ENCODE results near the gene NBEAL2.
A peak's percentile ranks its signal among the peaks of the same experiment; 100 is the strongest.

Gene NBEAL2

DNA sequence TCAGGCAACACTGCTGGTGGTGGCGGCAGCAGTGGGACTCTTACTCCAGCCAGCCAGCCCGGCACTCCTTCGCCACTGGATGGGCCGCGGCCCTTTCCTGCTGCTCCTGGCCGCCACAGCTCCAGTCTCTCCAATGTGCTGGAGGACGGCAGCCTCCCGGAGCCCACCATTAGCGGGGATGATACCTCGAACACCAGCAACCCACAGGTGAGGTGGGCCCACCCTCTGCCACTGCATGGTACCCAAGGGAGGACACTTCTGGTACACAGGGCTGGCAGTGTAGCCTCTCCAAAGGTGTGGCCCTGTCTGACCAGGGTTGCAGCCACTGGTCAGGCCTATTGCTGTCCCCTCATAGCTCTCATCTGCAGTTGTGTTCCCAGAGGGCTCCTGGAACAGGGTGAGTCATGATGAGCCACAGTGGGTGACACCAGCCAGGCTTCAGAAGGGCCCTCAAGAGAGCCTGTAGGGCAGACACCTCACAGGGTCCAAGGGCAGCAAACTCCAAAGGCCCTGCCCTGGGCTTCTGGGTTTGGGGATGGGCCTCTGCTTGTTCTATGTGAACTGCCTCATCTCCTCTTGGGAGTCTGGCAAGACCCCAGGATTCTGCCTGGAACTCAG lies 20.8 kb downstream of the NBEAL2 start:
- DNase-seq (ENCODE audit: low read depth in 2 of 2) = no peak

DNA sequence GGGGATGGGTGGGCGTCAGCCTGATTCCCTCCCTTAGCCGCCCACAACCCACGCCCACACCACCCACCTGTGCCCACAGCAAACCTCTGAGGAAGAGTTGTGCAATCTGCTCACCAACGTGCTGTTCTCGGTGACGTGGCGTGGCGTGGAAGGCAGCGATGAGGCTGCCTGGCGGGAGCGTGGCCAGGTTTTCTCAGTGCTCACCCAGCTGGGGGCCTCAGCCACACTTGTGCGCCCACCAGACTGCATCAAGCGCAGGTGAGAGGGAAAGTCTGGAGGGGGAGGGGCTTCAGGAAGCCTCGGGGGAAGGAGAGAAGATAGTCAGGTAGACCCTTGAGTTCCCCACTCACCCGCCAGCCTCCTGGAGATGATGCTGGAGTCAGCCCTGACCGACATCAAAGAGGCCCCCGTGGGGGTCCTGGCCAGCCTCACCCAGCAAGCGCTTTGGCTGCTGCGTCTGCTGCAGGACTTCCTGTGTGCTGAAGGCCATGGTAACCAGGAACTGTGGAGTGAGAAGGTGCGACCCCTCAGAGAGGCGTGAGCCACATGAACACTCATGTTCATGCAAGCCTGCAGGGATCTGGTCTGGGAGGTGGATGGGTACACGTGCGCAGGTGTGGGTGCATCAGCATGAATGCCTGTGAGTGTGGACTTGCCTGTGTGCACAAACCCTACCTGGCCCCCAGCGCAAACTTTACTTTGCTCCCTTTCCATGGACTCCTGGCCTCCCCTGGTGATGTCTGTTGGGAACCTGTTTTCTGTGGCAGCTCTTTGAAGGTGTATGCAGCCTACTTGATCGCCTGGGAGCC lies 21.7 kb downstream of the NBEAL2 start:
- no peak for DNase-seq (ENCODE audit: low read depth in 2 of 2)

DNA sequence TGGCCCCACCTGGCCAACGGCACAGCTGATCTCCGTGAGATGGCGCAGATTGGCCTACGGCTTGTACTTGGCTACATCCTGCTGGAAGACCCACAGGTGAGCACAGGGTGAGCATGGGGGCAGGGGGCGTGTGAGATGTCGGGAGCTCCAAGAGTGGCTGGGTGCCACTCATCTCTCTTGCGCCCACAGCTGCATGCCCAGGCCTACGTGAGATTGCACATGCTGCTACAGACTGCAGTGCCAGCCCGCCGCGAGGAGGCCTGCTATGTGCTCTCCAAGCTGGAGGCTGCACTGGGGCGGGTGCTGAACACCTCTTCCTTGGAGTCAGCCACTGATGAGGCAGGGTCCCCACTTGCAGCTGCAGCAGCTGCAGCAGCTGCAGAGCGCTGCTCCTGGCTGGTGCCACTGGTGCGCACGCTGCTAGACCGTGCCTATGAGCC lies 22.3 kb downstream of the NBEAL2 start:
- DNase-seq (ENCODE audit: low read depth in 2 of 2) = no peak

DNA sequence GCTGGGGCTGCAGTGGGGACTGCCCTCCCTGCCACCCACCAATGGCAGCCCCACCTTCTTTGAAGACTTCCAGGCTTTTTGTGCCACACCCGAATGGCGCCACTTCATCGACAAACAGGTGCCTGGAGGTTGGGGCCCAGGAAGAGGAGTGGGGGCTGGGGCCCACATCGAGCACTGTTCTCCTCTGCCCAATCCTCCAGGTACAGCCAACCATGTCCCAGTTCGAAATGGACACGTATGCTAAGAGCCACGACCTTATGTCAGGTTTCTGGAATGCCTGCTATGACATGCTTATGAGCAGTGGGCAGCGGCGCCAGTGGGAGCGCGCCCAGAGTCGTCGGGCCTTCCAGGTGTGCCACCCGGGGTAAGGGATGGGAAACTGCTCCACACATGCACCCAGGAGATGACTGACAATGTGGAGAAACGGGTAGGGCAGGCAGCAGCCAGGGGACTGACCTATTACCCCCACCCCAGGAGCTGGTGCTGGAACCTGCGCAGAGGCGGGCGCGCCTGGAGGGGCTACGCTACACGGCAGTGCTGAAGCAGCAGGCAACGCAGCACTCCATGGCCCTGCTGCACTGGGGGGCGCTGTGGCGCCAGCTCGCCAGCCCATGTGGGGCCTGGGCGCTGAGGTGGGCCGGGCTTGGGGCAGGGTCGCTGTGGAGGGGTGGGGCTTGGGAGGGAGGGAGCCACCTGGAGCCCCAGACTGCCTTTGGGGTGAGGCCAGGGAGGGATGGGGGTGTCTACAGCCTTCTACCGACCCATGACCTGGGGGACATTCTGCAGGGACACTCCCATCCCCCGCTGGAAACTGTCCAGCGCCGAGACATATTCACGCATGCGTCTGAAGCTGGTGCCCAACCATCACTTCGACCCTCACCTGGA lies 22.9 kb downstream of the NBEAL2 start:
- no peak for DNase-seq (ENCODE audit: low read depth in 2 of 2)

DNA sequence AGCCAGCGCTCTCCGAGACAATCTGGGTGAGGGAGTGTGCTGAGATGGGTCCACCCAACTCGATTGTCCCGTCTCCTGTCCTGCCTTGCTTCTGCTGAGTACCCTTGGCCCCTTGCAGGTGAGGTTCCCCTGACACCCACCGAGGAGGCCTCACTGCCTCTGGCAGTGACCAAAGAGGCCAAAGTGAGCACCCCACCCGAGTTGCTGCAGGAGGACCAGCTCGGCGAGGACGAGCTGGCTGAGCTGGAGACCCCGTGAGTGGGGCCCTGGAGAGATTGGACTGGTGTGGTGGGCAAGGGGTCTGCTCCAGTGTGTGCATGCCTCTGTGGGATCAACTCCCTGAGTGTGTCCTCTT lies 23.6 kb downstream of the NBEAL2 start:
- no peak for DNase-seq (ENCODE audit: low read depth in 2 of 2)

DNA sequence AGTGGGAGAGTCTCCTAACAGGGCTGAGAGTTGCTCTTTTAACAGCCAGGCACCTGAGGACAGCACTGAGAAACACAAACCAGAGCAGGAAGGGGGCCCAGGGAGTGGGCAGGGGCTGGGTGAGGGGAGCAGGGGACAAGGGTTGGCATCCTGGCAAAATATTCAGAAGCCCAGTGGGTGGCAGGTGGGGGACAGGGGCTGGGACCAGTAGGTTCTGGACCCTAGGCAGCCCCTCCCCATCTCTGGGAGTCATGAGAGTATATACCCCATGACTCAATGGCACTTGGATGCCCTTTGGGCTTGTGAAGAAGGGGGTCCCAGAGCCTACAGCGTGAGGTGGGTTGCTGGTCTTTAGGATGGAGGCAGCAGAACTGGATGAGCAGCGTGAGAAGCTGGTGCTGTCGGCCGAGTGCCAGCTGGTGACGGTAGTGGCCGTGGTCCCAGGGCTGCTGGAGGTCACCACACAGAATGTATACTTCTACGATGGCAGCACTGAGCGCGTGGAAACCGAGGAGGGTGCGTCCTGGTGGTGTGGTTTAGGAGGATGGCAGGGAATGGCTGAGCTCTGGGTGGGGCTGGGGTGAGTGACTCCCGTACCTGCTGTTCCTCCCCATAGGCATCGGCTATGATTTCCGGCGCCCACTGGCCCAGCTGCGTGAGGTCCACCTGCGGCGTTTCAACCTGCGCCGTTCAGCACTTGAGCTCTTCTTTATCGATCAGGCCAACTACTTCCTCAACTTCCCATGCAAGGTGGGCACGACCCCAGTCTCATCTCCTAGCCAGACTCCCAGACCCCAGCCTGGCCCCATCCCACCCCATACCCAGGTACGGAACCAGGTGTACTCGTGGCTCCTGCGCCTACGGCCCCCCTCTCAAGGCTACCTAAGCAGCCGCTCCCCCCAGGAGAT lies 24.2 kb downstream of the NBEAL2 start:
- DNase-seq (ENCODE audit: low read depth in 2 of 2) = no peak

DNA sequence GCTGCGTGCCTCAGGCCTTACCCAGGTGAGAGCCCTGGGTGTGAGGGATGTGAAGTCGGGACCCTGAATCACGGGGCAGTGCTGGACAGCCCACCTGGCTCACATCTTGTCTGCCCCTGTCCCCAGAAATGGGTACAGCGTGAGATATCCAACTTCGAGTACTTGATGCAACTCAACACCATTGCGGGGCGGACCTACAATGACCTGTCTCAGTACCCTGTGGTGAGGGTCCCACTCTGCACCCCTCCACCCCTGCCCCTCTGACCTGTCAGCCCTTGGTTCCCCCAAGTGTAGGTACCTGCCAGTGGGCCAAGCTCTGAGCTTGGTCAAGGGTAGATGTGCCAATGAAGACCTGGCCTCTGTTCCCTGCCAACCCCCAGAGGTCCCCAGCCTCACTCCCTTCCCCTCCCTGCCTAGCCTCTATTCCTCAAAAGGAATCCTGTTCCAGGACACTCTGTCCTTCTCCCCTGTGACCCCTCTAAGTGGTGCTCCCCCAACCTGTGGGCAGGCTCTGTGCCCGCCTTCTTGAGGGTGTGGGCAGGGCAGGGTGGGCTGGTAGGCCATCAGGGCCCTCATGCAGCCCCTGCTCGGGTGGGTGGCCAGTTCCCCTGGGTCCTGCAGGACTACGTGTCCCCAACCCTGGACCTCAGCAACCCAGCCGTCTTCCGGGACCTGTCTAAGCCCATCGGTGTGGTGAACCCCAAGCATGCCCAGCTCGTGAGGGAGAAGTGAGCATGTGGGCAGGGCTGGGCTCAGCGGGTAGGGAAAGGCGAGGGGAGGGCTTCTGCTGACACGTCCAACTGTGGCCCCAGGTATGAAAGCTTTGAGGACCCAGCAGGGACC lies 25.1 kb downstream of the NBEAL2 start:
- no peak for DNase-seq (ENCODE audit: low read depth in 2 of 2)

DNA sequence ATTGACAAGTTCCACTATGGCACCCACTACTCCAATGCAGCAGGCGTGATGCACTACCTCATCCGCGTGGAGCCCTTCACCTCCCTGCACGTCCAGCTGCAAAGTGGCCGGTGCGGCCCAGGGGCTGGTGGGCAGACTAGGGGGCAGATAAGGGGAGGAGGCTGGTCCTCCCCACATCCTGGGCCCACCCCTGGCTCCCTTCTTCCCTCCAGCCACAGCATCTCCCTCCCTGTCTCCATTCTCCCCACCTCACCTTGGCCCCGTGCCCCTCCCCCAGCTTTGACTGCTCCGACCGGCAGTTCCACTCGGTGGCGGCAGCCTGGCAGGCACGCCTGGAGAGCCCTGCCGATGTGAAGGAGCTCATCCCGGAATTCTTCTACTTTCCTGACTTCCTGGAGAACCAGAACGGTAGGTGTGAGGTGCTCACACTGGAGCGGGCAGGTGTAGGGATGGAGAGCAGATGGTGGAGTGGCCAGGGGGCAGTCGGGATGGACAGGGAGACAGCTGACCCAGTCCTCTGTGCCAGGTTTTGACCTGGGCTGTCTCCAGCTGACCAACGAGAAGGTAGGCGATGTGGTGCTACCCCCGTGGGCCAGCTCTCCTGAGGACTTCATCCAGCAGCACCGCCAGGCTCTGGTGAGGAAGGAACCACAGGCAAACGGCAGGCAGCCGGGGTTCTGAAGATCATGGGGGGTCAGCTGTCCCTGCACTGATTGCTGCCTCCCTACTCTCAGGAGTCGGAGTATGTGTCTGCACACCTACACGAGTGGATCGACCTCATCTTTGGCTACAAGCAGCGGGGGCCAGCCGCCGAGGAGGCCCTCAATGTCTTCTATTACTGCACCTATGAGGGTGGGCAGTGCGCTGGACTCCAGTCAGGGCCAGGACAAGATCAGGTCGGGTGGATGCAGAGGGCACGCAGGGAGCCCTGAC lies 26.0 kb downstream of the NBEAL2 start:
- DNase-seq (ENCODE audit: low read depth in 2 of 2) = no peak

DNA sequence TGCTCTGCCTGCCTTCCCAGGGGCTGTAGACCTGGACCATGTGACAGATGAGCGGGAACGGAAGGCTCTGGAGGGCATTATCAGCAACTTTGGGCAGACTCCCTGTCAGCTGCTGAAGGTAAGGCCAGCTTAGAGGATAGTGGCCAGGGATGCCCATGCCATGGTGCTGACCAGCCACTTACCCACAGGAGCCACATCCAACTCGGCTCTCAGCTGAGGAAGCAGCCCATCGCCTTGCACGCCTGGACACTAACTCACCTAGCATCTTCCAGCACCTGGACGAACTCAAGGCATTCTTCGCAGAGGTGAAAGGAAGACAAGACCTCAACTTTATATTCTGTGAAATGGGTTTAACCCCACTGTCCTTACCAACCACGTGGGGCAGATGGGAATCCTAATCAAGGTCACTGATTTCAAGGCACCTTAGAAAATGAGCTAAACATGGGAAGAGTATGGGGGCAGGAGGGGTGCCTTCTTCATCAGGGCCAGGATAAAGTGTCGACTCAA lies 26.7 kb downstream of the NBEAL2 start:
- no peak for DNase-seq (ENCODE audit: low read depth in 2 of 2)

DNA sequence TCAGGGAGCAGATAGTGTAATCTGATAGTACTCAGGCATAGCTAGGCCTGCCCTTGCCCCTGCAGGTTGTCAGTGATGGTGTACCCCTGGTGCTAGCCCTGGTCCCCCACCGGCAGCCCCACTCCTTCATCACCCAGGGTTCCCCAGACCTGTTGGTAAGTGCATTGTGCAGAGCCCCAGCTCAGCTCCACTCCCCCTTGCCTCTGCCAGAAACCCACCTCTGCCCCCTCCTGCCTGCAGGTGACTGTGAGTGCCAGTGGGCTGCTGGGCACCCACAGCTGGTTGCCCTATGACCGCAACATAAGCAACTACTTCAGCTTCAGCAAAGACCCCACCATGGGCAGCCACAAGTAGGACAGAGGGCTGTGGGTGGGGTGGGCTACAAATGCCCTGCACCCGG lies 27.5 kb downstream of the NBEAL2 start:
- no peak for DNase-seq (ENCODE audit: low read depth in 2 of 2)

DNA sequence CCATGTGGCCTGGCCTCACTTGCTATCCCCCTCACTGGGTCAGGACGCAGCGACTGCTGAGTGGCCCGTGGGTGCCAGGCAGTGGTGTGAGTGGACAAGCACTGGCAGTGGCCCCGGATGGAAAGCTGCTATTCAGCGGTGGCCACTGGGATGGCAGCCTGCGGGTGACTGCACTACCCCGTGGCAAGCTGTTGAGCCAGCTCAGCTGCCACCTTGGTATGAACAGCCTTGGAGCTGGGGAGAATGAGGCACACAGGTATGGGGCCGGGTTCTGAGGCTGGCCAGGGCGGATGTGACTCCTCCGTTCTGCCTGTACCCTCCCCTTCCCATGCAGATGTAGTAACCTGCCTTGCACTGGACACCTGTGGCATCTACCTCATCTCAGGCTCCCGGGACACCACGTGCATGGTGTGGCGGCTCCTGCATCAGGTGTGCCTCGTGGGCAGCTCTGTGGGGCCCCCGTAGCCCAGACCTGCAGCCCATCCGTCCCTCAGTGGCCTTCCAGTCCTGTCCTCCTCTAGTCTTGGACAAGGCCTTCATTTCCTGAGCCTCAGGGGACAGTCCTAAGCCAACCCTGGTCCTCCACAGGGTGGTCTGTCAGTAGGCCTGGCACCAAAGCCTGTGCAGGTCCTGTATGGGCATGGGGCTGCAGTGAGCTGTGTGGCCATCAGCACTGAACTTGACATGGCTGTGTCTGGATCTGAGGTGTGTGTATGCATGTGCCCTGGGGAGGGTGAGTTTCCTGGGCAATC lies 28.2 kb downstream of the NBEAL2 start:
- no peak for DNase-seq (ENCODE audit: low read depth in 2 of 2)

DNA sequence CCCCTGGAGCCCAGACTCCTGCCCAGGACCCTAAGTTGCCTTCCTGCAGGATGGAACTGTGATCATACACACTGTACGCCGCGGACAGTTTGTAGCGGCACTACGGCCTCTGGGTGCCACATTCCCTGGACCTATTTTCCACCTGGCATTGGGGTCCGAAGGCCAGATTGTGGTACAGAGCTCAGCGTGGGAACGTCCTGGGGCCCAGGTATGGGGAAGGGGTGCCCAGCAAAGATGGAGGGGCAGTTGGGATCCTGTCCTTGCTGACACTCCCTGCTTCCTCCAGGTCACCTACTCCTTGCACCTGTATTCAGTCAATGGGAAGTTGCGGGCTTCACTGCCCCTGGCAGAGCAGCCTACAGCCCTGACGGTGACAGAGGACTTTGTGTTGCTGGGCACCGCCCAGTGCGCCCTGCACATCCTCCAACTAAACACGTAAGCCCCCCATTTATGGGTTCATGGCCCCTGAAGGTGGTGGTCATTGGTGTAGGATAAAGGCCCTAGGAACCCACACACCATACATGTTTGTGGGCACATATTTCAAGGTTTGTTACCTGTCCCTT lies 28.8 kb downstream of the NBEAL2 start:
- no peak for DNase-seq (ENCODE audit: low read depth in 2 of 2)

DNA sequence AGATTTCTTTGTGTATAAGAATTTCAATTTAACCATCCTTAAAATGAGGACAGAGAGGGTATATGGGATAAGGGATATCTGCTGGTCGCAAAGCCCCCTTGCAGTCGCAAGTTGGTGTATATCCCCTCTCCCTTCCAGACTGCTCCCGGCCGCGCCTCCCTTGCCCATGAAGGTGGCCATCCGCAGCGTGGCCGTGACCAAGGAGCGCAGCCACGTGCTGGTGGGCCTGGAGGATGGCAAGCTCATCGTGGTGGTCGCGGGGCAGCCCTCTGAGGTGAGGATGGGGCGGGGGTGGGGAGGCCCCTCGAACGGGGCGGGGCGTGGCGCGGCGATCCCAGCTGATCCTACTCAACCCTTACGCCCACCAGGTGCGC lies 29.4 kb downstream of the NBEAL2 start:
- DNase-seq (ENCODE audit: low read depth in 2 of 2) = no peak

DNA sequence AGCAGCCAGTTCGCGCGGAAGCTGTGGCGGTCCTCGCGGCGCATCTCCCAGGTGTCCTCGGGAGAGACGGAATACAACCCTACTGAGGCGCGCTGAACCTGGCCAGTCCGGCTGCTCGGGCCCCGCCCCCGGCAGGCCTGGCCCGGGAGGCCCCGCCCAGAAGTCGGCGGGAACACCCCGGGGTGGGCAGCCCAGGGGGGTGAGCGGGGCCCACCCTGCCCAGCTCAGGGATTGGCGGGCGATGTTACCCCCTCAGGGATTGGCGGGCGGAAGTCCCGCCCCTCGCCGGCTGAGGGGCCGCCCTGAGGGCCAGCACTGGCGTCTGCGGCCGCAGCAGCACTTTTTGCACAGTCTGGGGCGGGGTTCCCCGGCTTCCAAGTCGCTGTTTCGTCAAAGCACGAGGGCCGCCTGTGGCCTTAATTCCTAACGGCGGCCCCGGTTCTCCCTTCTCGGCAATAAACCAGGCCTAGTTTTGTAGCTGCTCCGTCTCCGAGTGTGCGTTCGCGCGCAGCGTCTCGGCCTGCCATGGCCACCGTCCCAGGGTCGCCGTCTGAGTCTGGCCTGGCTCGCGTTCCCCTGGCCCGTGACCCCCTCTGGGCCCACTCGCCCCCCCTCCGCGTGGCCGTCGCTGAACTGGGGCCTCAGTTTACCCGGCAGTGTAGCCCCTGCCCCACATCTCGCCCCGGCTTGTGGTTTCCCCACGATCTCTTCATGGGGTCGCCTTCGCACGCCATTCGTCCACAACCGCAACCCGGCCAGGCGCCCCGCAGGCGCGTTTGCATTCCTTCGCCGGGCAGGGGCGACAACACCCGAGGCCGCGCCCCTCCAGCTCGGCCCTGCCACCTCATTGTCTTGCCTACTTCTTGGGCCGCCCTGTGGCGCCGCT lies 30.0 kb downstream of the NBEAL2 start:
- DNase-seq (ENCODE audit: low read depth in 2 of 2) = peak; percentile 40 to 56

DNA sequence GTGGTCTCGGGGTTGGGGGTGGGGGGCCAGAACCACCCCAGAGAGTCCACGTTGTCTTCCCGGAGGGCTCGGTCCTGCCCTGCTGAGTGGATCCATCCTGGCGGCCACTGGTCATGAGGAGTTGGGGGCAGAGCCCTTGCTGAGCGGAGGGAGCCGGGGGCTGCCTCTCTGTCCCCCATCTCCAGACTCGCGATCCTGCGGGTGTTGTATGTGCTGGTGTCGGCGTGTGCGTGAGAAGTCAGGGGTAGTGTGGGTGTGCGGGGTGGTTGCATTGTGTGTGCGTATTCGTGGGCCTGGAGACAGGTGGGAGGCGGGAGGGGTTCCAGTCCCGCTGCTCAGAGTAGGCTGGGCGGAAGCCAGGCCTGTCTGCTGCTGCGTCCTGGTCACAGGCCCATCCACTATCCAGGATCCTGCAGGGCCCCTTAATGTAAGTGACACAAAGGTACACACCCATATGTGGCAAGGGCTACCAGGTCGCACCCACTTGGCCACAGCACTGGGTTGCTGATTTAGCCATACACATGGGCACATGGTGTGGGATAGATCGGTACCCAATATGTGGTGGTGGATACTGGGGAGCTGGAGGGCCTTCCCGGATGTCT lies 30.7 kb downstream of the NBEAL2 start:
- no peak for DNase-seq (ENCODE audit: low read depth in 2 of 2)

DNA sequence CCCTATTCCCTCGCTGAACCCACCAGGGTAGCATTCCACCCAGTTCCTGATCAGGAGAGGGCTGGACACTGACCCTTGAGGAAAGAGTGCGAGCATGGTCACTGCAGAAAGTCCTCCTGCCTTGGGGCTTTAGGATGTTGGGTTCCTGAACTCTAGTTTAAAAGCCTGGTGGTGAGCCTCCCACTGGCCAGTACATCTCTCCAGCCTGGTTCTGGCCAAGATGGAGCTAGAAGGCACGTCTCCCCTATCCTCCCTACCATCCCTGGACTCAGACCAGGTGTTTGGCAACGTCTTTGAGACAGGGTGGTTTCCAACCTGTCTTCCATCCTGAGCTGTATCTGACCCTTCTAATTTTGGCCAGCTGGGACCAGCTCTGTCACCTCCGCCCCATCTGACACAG lies 31.4 kb downstream of the NBEAL2 start:
- DNase-seq (ENCODE audit: low read depth in 2 of 2) = no peak

DNA sequence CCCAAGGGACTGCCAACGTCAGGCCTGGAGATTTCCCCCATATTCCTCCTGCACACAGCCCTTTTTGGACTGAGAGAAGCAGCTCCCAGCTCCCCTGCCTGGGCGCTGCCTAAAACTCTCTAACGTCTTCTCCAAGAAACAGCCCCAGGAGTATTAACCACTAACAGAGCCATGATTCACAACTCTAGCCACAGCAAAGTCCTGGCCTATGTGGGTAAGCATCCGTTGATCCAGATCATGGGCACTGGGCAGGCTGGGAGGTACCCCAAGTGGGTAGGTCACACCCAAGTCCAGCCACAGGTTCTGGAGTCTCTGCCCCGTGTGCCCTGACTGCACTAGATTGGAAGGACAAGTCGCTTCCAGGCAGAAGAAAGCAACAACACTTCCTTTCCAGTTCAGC lies 31.9 kb downstream of the NBEAL2 start:
- DNase-seq (ENCODE audit: low read depth in 2 of 2) = no peak

All from stimulated activated CD4-positive, alpha-beta T cell treated with anti-CD3 and anti-CD28 coated beads, Interleukin-4, amount 100 ng/mL, for 48 hours (primary cell).